WTC11 (cell line): ENCODE results near the gene KLF13. TPM values are rescaled to one million over a fixed set of nuclear protein-coding genes. Genes with fewer than 3 reads are reported as not detected.

Experiments used
- ATAC-seq: fragments of 200-7000 bp; cut with Tn5 transposase; 2 replicates; pipeline ENCODE4 v1.10.0; 2021; ENCODE audit warnings: mild to moderate bottlenecking, moderate library complexity
- CTCF ChIA-PET: fragments of 300-600 bp; sonication (Branson Sonifier 250); formaldehyde crosslinking; loops from one replicate; lab custom pipeline; 2021; ENCODE audit warnings: antibody characterized with exemption; lab: Charles Lee
- POLR2A ChIA-PET: fragments of 350-600 bp; sonication (Branson Sonifier 250); formaldehyde crosslinking; loops from one replicate; lab custom pipeline; 2021; ENCODE audit warnings: antibody characterized with exemption; lab: Charles Lee
- DNase-seq: peaks from one replicate; pipeline ENCODE4 v3.0.0; 2021; ENCODE audit warnings: low spot score
- H3K27ac Mint-ChIP-seq: 2 replicates; pipeline ENCODE4 v1.8.0; 2021; ENCODE audit warnings: mixed read lengths
- H3K27me3 Mint-ChIP-seq: 2 replicates; pipeline ENCODE4 v1.8.0; 2021; ENCODE audit warnings: low read depth, mild to moderate bottlenecking, moderate library complexity, mixed read lengths
- H3K36me3 Mint-ChIP-seq: 2 replicates; pipeline ENCODE4 v1.8.0; 2021; ENCODE audit warnings: mixed read lengths
- H3K4me1 Mint-ChIP-seq: 2 replicates; pipeline ENCODE4 v1.8.0; 2022; ENCODE audit warnings: mixed read lengths
- H3K4me3 Mint-ChIP-seq: 2 replicates; pipeline ENCODE4 v1.8.0; 2021; ENCODE audit warnings: mild to moderate bottlenecking, moderate library complexity, mixed read lengths
- H3K9me3 Mint-ChIP-seq: 2 replicates; pipeline ENCODE4 v1.8.0; 2021; ENCODE audit warnings: mixed read lengths
- CBFB ChIP-seq: sonication (generic); formaldehyde crosslinking; IDR thresholded peaks from 2 replicates; pipeline ENCODE4 v1.8.1; 2022; ENCODE audit warnings: mild to moderate bottlenecking, low read depth, missing genetic modification reagents
- ETV6 ChIP-seq: sonication (generic); formaldehyde crosslinking; IDR thresholded peaks from 2 replicates; pipeline ENCODE4 v1.8.1; 2022; ENCODE audit warnings: mild to moderate bottlenecking, missing genetic modification reagents
- FOXJ3 ChIP-seq: sonication (generic); formaldehyde crosslinking; IDR thresholded peaks from 2 replicates; pipeline ENCODE4 v1.9.0; 2021; ENCODE audit warnings: missing genetic modification reagents, mild to moderate bottlenecking, borderline replicate concordance
- GABPB1 ChIP-seq: sonication (generic); formaldehyde crosslinking; IDR thresholded peaks from 2 replicates; pipeline ENCODE4 v1.8.1; 2023; ENCODE audit warnings: mild to moderate bottlenecking, missing genetic modification reagents
- GRHL2 ChIP-seq: fragments of 250-450 bp; sonication (Bioruptor Pico); IDR thresholded peaks from 2 replicates; pipeline ENCODE4 v1.8.0; 2022; ENCODE audit warnings: mild to moderate bottlenecking, moderate library complexity; ENCODE audit not compliant: insufficient replicate concordance, severe bottlenecking
- IRF2 ChIP-seq: sonication (generic); formaldehyde crosslinking; IDR thresholded peaks from 2 replicates; pipeline ENCODE4 v1.8.0; 2022; ENCODE audit warnings: low read depth, missing genetic modification reagents, borderline replicate concordance
- JUN ChIP-seq: sonication (generic); formaldehyde crosslinking; IDR thresholded peaks from 2 replicates; pipeline ENCODE4 v1.8.0; 2023; ENCODE audit warnings: mild to moderate bottlenecking, missing genetic modification reagents
- NFATC4 ChIP-seq: fragments of 250-450 bp; sonication (Bioruptor Pico); IDR thresholded peaks from 2 replicates; pipeline ENCODE4 v1.9.0; 2021; ENCODE audit warnings: mild to moderate bottlenecking
- NFE2L1 ChIP-seq: sonication (generic); formaldehyde crosslinking; IDR thresholded peaks from 2 replicates; pipeline ENCODE4 v1.8.1; 2023; ENCODE audit warnings: missing genetic modification reagents
- NR1H2 ChIP-seq: sonication (generic); formaldehyde crosslinking; IDR thresholded peaks from 2 replicates; pipeline ENCODE4 v1.9.0; 2021; ENCODE audit warnings: mild to moderate bottlenecking, moderate library complexity, missing genetic modification reagents
- RELA ChIP-seq: sonication (generic); formaldehyde crosslinking; IDR thresholded peaks from 2 replicates; pipeline ENCODE4 v1.8.1; 2022; ENCODE audit warnings: missing genetic modification reagents, mild to moderate bottlenecking, borderline replicate concordance
- RORB ChIP-seq: fragments of 250-450 bp; sonication (Bioruptor Pico); IDR thresholded peaks from 2 replicates; pipeline ENCODE4 v1.9.0; 2021; ENCODE audit warnings: mild to moderate bottlenecking
- TP53 ChIP-seq: sonication (generic); formaldehyde crosslinking; IDR thresholded peaks from 2 replicates; pipeline ENCODE4 v1.8.1; 2023; ENCODE audit warnings: mild to moderate bottlenecking, missing genetic modification reagents
- ZNF121 ChIP-seq: sonication (generic); formaldehyde crosslinking; IDR thresholded peaks from 2 replicates; pipeline ENCODE4 v1.8.0; 2023; ENCODE audit warnings: missing genetic modification reagents
- ZNF232 ChIP-seq: sonication (generic); formaldehyde crosslinking; IDR thresholded peaks from 2 replicates; pipeline ENCODE4 v1.8.0; 2022; ENCODE audit warnings: mild to moderate bottlenecking, missing genetic modification reagents
- ZNF396 ChIP-seq: fragments of 250-450 bp; sonication (Bioruptor Pico); IDR thresholded peaks from 2 replicates; pipeline ENCODE4 v1.8.0; 2021; ENCODE audit warnings: mild to moderate bottlenecking, moderate library complexity, borderline replicate concordance
- ZNF416 ChIP-seq: fragments of 250-450 bp; sonication (Bioruptor Pico); IDR thresholded peaks from 2 replicates; pipeline ENCODE4 v1.9.0; 2021; ENCODE audit warnings: mild to moderate bottlenecking, inconsistent platforms
- total RNA-seq: library from RNA; stranded (reverse); gene quantifications from 3 replicates; pipeline ENCODE4 v1.2.3, GENCODE V29; 2021
- TF ChIP-seq, protein P1 (sequence below): fragments of 250-450 bp; sonication (Bioruptor Pico); IDR thresholded peaks from 2 replicates; pipeline ENCODE4 v1.9.0; 2021; ENCODE audit warnings: mild to moderate bottlenecking
- TF ChIP-seq, protein P2 (sequence below): sonication (generic); formaldehyde crosslinking; IDR thresholded peaks from 2 replicates; pipeline ENCODE4 v1.8.0; 2022; ENCODE audit warnings: mild to moderate bottlenecking, missing genetic modification reagents
- TF ChIP-seq, protein P3 (sequence below): sonication (generic); formaldehyde crosslinking; IDR thresholded peaks from 2 replicates; pipeline ENCODE4 v1.8.0; 2023; ENCODE audit warnings: missing genetic modification reagents, mild to moderate bottlenecking, borderline replicate concordance
- TF ChIP-seq, protein P4 (sequence below): fragments of 250-450 bp; sonication (Bioruptor Pico); conservative IDR thresholded peaks from 2 replicates; pipeline ENCODE4 v1.9.0; 2021; ENCODE audit warnings: mild to moderate bottlenecking

The KLF13 gene
- total RNA-seq, 1 experiment from 2014 or later: 38.1 TPM

DNA sequence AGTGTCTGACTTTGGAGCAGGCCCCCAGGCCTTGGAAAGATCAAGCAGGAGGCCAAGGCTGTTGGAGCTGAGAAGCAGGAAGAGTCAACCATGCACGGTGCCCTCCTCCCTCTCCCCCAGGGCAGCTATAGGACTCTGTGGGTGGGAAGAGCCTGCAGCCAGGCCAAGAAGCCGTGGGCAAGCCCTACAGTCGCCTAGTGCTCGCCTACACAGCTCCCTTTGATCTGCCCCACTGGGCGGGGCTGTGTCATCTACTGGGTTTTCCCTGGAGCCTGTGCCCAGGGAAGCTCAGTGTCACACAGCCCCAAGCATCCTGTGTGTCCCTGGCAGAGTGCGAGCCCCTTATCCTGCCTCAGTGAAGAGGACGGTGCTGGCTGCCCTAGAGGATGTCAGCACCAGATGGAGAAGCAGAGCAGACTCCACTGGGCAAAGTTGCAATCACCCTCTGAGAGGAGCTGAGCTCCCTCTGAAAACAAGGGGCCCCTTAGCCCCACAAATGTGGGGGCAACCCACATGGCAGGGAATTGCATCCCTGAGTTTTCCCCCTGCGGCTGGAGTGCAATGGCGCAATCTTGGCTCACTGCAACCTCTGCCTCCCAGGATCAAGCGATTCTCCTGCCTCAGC, 72.2 kb downstream of the KLF13 start (continued):
- TF ChIP-seq, protein P1, sequence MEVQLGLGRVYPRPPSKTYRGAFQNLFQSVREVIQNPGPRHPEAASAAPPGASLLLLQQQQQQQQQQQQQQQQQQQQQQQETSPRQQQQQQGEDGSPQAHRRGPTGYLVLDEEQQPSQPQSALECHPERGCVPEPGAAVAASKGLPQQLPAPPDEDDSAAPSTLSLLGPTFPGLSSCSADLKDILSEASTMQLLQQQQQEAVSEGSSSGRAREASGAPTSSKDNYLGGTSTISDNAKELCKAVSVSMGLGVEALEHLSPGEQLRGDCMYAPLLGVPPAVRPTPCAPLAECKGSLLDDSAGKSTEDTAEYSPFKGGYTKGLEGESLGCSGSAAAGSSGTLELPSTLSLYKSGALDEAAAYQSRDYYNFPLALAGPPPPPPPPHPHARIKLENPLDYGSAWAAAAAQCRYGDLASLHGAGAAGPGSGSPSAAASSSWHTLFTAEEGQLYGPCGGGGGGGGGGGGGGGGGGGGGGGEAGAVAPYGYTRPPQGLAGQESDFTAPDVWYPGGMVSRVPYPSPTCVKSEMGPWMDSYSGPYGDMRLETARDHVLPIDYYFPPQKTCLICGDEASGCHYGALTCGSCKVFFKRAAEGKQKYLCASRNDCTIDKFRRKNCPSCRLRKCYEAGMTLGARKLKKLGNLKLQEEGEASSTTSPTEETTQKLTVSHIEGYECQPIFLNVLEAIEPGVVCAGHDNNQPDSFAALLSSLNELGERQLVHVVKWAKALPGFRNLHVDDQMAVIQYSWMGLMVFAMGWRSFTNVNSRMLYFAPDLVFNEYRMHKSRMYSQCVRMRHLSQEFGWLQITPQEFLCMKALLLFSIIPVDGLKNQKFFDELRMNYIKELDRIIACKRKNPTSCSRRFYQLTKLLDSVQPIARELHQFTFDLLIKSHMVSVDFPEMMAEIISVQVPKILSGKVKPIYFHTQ (CRISPR knock-in tag): no peak
- TF ChIP-seq RORB (no peak), ZNF416 (CRISPR knock-in tag) (no peak), NFE2L1 (no peak), NR1H2 (CRISPR knock-in tag) (no peak)
- TF ChIP-seq, protein P2, sequence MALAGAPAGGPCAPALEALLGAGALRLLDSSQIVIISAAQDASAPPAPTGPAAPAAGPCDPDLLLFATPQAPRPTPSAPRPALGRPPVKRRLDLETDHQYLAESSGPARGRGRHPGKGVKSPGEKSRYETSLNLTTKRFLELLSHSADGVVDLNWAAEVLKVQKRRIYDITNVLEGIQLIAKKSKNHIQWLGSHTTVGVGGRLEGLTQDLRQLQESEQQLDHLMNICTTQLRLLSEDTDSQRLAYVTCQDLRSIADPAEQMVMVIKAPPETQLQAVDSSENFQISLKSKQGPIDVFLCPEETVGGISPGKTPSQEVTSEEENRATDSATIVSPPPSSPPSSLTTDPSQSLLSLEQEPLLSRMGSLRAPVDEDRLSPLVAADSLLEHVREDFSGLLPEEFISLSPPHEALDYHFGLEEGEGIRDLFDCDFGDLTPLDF (CRISPR knock-in tag): no peak

DNA sequence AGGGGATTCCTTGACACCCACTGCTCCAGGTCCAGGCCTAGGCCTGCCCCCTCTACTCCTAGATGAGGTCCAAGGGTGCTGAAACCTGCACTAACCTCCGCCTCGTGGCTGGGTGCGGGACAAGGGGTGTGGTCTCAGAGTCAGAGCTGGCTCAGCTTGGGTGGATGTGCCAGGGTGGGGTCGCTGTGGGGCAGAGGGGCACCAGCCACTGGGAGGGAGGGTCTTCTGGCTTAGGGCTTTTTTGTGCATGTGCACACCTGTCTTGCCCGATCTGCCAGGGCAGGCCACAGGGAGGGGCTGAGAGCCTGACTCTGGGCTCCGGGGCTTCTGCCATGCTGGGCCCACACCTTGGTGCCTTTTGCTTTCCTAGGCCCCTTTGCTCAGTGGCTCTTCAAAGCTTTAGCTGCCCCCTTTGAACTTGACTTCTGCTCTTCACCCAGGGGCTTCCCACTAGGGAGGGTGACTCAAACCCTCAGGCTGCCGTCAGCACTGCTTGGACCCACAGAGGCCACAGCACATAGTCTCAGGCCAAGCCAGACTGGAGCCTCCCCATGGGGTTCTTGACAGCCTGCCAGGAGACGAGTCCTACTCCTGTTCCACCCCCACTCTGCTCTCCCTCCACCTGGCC, 73.0 kb downstream of the KLF13 start:
- H3K27me3 Mint-ChIP-seq: peaks cover 4% of the 10 kb centered on the region; the same call in 1 of the 2 replicates
- ChIA-PET POLR2A (no interaction called here), CTCF (interaction anchor here (1.3 to 2.9 kb wide), 2 partner anchors 36 to 38 kb away, joined by 4 to 16 read pairs; no protein-coding TSS in a partner anchor)
- peaks cover 26% of the 10 kb centered on the region for H3K4me1 Mint-ChIP-seq
- ATAC-seq (no peak), DNase-seq (no peak)
- H3K9me3 Mint-ChIP-seq: peaks cover 11% of the 10 kb centered on the region
- TF ChIP-seq, protein P3, sequence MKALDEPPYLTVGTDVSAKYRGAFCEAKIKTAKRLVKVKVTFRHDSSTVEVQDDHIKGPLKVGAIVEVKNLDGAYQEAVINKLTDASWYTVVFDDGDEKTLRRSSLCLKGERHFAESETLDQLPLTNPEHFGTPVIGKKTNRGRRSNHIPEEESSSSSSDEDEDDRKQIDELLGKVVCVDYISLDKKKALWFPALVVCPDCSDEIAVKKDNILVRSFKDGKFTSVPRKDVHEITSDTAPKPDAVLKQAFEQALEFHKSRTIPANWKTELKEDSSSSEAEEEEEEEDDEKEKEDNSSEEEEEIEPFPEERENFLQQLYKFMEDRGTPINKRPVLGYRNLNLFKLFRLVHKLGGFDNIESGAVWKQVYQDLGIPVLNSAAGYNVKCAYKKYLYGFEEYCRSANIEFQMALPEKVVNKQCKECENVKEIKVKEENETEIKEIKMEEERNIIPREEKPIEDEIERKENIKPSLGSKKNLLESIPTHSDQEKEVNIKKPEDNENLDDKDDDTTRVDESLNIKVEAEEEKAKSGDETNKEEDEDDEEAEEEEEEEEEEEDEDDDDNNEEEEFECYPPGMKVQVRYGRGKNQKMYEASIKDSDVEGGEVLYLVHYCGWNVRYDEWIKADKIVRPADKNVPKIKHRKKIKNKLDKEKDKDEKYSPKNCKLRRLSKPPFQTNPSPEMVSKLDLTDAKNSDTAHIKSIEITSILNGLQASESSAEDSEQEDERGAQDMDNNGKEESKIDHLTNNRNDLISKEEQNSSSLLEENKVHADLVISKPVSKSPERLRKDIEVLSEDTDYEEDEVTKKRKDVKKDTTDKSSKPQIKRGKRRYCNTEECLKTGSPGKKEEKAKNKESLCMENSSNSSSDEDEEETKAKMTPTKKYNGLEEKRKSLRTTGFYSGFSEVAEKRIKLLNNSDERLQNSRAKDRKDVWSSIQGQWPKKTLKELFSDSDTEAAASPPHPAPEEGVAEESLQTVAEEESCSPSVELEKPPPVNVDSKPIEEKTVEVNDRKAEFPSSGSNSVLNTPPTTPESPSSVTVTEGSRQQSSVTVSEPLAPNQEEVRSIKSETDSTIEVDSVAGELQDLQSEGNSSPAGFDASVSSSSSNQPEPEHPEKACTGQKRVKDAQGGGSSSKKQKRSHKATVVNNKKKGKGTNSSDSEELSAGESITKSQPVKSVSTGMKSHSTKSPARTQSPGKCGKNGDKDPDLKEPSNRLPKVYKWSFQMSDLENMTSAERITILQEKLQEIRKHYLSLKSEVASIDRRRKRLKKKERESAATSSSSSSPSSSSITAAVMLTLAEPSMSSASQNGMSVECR (CRISPR knock-in tag): no peak
- TF ChIP-seq RELA (CRISPR knock-in tag): no peak
- H3K27ac Mint-ChIP-seq: no peak overlapping the region
- no peak overlapping the region for H3K4me3 Mint-ChIP-seq
- no peaks in the 10 kb centered on the region for H3K36me3 Mint-ChIP-seq

DNA sequence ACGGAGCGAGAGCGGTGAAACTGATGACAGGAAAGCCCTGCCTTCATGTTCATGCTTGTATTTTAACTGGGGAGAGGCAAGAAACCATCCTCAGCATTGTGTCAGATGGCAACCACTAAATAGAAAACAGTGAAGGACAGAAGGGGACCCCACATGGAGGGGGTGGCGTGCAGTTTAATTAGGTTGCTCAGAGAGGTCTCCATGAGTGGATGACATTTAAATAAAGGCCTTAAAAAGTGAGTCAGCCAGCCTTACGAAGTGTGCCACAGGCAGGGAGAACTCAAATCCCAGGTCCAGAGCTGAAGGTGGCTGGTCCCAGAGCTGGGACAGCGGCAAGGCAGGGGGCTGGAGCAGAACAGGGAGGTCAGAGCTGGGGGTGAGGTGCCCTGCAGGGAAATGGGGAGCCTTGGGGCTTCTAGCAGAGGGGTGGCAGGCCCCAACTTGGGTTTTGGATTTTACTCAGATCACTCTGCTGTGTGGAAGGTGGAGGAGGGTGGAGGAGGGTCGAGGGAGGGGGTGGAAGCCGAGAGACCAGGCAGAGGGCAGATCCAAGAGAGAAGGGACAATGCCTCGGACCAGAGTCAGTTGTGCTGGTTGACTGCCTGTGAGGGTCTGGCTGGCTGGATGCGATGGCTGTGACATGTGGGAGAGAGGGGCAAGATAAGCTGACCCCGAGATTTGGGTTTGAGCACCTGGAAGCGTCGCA, 73.7 kb downstream of the KLF13 start:
- ATAC-seq (no peak), DNase-seq (no peak)
- Mint-ChIP-seq H3K4me3 (no peak overlapping the region), H3K4me1 (peaks cover 26% of the 10 kb centered on the region), H3K27me3 (no peaks in the 10 kb centered on the region), H3K9me3 (peaks cover 16% of the 10 kb centered on the region), H3K27ac (no peak overlapping the region), H3K36me3 (no peaks in the 10 kb centered on the region)
- CTCF ChIA-PET: no interaction called here
- POLR2A ChIA-PET: no interaction called here
- TF ChIP-seq ZNF121 (CRISPR knock-in tag) (no peak), CBFB (CRISPR knock-in tag) (no peak), ETV6 (no peak), JUN (CRISPR knock-in tag) (no peak), GABPB1 (CRISPR knock-in tag) (no peak), ZNF396 (no peak), NFATC4 (CRISPR knock-in tag) (no peak), ZNF232 (no peak), GRHL2 (no peak), FOXJ3 (CRISPR knock-in tag) (no peak), IRF2 (CRISPR knock-in tag) (no peak), TP53 (no peak)
- TF ChIP-seq, protein P4, sequence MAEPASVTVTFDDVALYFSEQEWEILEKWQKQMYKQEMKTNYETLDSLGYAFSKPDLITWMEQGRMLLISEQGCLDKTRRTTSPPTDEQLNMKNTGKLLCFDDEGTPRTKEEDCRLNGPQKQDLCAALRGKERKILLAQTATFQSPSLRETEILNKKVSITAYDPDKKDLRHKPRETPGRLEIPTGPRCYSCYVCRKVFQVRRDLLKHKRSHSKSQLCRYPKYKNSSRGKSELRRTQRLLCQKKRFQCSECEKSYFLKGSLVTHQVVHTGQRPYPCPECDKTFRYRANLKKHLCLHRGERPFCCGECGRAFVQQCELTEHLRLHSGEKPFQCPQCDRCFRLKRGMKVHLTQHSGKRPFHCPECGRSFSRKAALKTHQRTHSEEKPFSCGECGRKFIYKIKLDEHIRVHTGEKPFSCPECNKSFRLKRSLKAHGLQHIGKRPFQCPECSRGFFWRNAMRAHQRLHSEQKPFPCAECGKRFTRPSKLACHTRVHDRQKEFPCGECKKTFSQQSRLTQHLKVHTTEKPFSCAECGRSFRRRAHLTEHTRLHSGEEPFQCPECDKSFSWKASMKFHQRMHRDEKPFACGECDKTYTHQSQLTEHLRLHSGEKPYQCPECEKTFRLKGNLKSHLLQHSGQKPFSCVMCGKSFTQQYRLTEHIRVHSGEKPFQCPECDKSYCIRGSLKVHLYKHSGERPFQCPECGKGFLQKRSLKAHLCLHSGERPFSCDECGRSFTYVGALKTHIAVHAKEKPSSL: no peak
